Cerebellar nuclear complex (tissue), 1 donor: Measurements from ENCODE around the gene PUSL1.

Experiments used
- DNase-seq, 2 experiments: peaks; one replicate each; lab custom pipeline; 2025; lab: John Stamatoyannopoulos, UW

Gene PUSL1

DNA sequence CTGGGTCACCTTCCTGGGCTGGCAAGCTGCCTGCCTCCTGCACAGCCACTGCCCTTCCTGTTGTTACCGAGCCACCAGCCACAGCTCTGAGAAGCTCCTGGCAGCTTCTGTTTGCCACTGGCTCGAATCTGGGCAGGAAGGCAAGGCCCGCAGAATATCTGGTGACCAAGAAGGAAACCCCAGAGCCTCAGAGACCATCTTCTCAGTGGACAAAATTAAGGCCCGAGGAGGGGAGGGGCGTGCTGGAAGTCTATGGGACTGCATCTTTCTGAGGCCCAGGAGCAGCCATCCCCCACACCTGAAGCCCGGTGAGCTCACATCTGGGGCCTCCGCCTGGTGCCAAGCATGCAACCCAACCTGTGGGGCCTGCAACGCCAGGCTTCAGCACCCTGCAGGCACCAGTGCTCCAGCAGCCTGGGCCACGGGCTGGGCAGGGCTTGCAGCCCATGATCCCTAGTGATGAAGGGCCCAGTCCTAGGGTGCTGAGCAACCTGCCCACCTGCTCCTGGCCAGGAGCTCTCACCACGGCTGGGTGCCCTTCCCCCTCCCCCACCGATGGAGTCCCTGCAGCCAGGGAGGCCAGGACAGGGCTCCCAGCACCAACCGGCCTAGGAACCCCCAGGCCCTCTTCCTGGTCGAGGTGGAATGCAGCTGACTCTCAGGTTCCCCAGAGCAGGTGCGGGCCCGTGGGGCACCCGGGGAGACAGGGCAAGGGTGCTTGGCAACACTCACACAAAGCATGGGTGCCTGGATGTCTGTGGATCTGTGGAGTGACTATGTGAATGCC lies 17.1 kb downstream of the PUSL1 start:
- no peak for DNase-seq

- DNase-seq: no peak
Observed at GRCh38 chr1:1326075-1326605, 17.7 kb downstream of the PUSL1 start.

- DNase-seq: no peak
Observed at GRCh38 chr1:1327291-1327690, 18.9 kb downstream of the PUSL1 start.

- no peak for DNase-seq
Observed at GRCh38 chr1:1328254-1328653, 19.9 kb downstream of the PUSL1 start.

- DNase-seq: no peak
Observed at GRCh38 chr1:1329304-1330210, 21.2 kb downstream of the PUSL1 start.

GRCh38 chr1:1330366-1331067 lies 22.1 kb downstream of the PUSL1 start:
- DNase-seq: no peak

- no peak for DNase-seq
Observed at GRCh38 chr1:1331068-1331965, 22.9 kb downstream of the PUSL1 start, which contains the start of gene TAS1R3. TSS of gene TAS1R3 (plus strand) at chr1:1331280. CDS start at chr1:1331346, 66 bp downstream.

GRCh38 chr1:1332031-1332755 lies 23.8 kb downstream of the PUSL1 start:
- DNase-seq: no peak

DNA sequence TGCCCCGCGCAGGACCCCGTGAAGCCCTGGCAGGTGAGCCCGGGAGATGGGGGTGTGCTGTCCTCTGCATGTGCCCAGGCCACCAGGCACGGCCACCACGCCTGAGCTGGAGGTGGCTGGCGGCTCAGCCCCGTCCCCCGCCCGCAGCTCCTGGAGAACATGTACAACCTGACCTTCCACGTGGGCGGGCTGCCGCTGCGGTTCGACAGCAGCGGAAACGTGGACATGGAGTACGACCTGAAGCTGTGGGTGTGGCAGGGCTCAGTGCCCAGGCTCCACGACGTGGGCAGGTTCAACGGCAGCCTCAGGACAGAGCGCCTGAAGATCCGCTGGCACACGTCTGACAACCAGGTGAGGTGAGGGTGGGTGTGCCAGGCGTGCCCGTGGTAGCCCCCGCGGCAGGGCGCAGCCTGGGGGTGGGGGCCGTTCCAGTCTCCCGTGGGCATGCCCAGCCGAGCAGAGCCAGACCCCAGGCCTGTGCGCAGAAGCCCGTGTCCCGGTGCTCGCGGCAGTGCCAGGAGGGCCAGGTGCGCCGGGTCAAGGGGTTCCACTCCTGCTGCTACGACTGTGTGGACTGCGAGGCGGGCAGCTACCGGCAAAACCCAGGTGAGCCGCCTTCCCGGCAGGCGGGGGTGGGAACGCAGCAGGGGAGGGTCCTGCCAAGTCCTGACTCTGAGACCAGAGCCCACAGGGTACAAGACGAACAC lies 24.5 kb downstream of the PUSL1 start:
- DNase-seq: no peak

DNA sequence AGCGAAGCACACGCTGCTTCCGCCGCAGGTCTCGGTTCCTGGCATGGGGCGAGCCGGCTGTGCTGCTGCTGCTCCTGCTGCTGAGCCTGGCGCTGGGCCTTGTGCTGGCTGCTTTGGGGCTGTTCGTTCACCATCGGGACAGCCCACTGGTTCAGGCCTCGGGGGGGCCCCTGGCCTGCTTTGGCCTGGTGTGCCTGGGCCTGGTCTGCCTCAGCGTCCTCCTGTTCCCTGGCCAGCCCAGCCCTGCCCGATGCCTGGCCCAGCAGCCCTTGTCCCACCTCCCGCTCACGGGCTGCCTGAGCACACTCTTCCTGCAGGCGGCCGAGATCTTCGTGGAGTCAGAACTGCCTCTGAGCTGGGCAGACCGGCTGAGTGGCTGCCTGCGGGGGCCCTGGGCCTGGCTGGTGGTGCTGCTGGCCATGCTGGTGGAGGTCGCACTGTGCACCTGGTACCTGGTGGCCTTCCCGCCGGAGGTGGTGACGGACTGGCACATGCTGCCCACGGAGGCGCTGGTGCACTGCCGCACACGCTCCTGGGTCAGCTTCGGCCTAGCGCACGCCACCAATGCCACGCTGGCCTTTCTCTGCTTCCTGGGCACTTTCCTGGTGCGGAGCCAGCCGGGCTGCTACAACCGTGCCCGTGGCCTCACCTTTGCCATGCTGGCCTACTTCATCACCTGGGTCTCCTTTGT lies 25.3 kb downstream of the PUSL1 start:
- DNase-seq: no peak

GRCh38 chr1:1334835-1335234 lies 26.4 kb downstream of the PUSL1 start:
- DNase-seq: no peak

- DNase-seq: no peak
Observed at GRCh38 chr1:1335283-1335682, 26.9 kb downstream of the PUSL1 start.

GRCh38 chr1:1335792-1336248 lies 27.4 kb downstream of the PUSL1 start:
- DNase-seq: no peak

GRCh38 chr1:1336446-1336845 lies 28.0 kb downstream of the PUSL1 start:
- no peak for DNase-seq

GRCh38 chr1:1336931-1337792 lies 28.8 kb downstream of the PUSL1 start:
- no peak for DNase-seq

DNA sequence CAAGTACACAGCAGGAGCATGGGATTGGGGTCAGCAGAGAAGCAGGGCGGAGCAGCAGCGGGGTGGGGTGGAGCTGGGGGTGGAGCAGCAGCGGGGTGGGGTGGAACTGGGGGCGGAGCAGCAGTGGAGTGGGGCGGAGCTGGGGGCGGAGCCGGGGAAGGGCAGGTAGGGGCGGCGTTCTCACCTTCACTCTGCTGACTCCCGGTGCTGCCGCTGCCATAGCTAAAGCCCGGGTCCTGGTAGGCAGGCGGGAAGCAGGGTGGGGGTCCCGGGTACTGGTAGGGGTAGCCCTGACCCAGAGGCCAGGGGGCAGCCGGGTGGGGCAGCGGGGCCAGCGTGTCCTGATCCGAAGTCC lies 29.4 kb downstream of the PUSL1 start:
- no peak for DNase-seq

DNA sequence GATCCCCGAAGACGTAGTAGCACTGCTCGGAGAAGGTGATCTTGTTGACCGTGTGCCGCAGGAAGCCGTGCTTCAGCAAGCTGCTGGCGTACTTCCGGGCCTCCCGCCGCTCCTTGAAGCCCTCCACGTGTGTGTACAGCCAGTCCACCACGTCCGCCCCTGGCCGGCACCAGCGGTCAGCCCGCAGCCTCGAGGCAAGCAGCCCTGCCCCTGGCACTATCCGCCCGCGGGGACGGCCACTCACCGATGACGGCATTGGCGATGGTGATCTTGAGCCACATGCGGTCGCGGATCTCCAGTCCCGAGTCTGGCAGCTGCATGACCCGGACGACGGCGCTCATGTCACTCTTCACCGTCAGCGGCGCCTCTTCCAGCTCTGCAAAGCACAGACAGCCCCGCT lies 29.9 kb downstream of the PUSL1 start:
- no peak for DNase-seq

DNA sequence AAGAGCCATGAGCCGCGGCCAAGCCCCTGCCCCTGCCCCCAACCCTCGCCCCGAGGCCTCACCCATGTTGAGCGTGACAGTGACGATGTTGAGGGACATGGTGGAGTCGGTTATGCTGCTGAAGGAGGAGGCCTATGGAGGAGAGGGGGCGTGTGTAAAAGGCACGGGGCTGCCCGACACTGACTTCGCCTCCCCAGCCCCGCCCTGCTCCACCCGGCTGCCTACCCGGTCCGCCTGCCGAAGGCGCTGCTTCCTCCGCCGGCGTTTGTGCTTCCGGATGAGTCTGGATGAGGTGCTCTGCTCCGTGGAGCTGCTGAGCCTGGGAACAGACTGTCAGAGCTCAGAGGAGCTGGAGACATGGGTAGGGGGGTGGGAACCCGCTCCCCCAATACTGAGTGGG lies 31.8 kb downstream of the PUSL1 start:
- DNase-seq: no peak
